HG03135 (cell line): ENCODE results near the gene LMO2.
A peak's percentile ranks its signal among the peaks of the same experiment; 100 is the strongest.
"Not testable (repeated sequence)": the region's sequence is repeated elsewhere in the genome, so short reads cannot be mapped to it uniquely, and the experiment has no call there.

Experiments
- ATAC-seq: cut with Tn5 transposase; IDR thresholded peaks from one replicate; pipeline ENCODE4 v1.9.1; 2021; ENCODE audit warnings: mild to moderate bottlenecking, moderate library complexity; ENCODE audit not compliant: unreplicated experiment

LMO2 gene

GRCh38 chr11:33891714-33892327, at the start of gene LMO2:
TSS of gene LMO2 (minus strand) at chr11:33892076. CDS start at chr11:33869716, 22,360 bp downstream.
- no peak for ATAC-seq

GRCh38 chr11:33940538-33940815, 48.6 kb upstream of the LMO2 start:
- ATAC-seq = no peak

GRCh38 chr11:33936725-33937604, 45.1 kb upstream of the LMO2 start:
- no peak for ATAC-seq

GRCh38 chr11:33935461-33936456, 43.9 kb upstream of the LMO2 start:
- ATAC-seq = no peak

GRCh38 chr11:33935005-33935404, 43.1 kb upstream of the LMO2 start:
- ATAC-seq = no peak

DNA sequence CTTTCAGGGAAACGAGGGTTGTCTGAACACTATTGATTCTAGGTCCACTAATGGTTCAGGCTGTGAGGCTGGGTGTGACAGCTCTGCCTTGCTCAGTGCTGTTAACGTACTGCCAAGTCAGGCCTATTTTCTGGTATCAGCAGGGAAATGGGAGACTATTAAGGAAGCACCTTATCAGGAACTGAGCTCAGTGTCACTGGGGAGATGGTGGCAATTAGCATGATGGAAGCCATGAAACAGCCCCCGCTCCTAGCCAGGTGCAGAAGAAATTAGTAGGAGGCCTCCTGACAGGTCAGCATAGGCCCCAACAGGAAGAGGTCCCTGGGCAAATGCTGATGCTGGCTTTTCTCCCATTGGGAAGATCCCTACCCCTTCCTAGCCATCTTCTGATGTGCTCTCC, 42.6 kb upstream of the LMO2 start:
- ATAC-seq = no peak

- no peak for ATAC-seq
These were observed 41.7 kb upstream of the LMO2 start for GRCh38 chr11:33933602-33934001.

- no peak for ATAC-seq
These were observed 40.8 kb upstream of the LMO2 start for GRCh38 chr11:33932721-33933120.

DNA sequence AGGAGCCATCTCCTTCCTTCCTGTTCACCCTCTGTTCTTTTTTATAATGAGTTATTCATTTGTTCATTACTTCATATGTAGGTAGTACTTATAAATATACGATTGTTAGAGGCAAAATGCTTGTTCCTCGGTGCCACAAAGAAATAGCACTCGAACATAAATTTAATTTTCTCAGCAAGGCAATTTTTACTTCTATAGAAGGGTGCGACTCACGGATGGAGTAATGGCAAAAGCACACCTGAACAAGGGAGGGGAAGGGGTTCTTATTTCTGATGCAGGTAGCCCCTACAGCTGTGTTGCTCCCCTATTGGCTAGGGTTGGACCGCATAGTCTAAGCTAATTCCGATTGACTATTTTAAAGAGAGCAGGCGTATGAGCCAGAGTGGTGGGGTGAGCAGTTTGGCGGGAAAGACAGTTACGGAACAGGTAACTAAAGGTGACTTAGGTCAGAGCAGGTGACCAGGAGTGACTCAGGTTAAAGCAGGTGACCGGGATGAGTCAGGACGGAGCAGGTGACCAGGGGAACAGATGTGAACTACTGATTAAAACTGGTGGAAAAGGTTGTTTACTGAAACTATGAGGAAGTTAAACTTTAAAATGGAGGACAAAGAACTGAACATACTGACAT, 40.0 kb upstream of the LMO2 start:
- not testable (repeated sequence) for ATAC-seq

DNA sequence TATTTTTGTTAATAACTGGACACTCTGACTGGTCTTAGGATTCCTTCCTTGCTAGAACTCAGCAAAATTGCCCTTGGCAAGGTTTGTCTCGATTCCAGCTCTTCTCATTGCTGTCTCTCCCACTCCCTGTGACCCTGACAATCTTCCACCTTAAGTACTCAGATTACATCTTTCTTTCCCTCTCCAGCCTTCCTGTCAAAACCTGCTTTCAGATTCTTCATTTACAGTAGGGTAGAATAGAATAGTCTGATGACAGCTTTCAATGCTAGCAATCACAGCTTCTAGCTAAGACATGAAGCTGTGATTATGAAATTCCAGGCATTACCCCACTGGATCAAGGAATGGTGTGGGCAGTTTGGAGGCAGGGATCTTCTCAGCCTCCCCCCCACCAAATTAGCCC, 39.2 kb upstream of the LMO2 start:
- no peak for ATAC-seq

GRCh38 chr11:33930317-33931021, 38.6 kb upstream of the LMO2 start:
- no peak for ATAC-seq

- no peak for ATAC-seq
These were observed 36.7 kb upstream of the LMO2 start for GRCh38 chr11:33928564-33928963.

DNA sequence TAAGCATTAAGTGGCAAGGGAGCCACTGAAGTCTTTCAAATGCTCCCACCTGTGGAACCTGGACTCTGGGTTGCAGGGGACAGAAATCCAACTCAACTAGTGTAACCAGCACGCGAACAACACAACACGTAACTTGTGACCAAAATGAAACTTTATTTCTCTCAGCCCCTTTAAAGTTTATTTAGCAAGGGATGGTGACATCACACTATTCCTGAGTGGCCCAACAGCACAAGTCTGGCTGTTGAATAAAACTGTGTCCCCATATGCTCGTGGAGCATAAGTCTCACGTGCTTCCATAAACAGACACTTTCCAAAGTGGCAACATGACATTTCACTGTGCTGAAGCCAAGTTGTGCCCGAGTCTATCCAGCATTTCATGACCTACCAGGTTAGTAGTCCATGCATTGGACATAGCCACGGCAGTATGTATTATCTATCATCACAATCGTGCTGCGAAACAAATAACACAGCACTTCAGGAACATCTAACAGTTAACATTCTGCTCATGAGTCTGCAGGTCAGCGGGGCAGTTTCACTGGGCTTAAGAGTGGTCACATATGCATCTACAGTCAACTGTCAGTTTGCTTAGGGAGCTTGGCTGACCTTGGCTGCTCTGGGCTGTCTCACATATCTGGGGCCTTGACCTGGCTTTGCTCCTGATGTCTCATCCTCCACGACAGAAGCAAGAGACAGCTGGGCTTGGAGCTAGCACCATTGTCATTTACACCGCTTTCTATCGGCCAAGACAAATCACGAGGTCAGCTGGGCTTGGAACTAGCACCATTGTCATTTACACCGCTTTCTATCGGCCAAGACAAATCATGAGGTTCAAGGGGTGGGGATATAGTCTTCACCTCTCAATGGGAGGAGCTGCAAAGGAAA, 35.0 kb upstream of the LMO2 start:
- no peak for ATAC-seq

DNA sequence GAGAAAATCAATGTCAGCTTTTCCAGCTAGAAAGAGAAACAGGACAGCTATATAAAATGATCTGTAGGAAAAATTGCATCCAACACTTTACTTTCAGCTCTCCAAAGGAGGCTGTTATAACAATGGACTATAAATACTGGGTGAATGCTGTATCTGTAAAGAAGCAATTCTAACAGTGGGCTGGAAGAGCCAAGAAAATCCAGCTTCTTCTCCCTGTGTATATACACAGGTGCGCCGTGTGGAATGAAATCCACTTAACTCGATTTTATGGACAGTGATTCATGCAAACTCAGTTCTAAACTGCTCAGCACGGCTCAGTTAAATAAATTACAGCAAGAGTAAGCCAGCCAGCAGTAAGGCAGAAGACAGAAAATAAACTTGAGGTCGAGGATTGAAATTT, 32.5 kb upstream of the LMO2 start:
- ATAC-seq = no peak

- ATAC-seq = no peak
These were observed 31.8 kb upstream of the LMO2 start for GRCh38 chr11:33923626-33924025.

- peak; percentile 91 for ATAC-seq
These were observed 29.1 kb upstream of the LMO2 start for GRCh38 chr11:33920838-33921613.

- no peak for ATAC-seq
These were observed 27.8 kb upstream of the LMO2 start for GRCh38 chr11:33919645-33920044.

DNA sequence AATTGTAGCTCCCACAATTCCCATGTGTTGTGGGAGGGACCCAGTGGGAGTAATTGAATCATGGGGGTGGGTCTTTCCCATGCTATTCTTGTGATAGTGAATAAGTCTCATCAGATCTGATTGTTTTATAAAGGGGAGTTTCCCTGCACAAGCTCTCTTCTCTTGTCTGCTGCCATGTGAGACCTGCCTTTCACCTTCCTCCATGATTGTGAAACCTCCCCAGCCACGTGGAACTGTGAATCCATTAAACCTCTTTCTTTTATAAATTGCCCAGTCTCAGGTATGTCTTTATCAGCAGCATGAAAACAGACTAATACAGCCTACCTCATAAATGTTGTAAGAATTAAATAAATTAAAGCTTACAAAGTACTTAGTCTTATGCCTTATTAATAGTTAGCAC, 25.5 kb upstream of the LMO2 start:
- not testable (repeated sequence) for ATAC-seq

DNA sequence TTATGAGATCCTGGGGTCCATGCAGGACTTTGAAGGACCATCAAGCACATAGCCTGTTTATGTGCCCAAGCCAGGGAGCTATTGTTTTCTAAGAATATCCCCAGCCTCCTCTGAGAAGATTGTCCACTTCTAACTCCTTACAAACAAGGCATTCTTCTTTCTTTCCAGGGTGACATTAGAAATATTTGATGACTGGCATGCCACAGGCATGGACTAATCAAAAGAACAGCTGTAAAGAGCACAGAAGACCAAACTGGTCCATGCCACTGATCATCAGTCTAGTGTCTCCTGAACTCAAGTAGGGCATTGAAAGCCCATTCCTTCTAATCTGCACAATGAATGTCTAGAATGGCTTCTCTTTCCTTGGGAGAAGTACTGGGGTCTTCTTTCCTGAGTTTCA, 24.9 kb upstream of the LMO2 start:
- ATAC-seq = no peak
